Limb (tissue), 2 donors: ENCODE results near the gene FRA10AC1.

ENCODE experiments used
- DNase-seq, 2 donors: peaks; one replicate each; pipeline ENCODE4 v3.0.0-alpha.2; 2016; ENCODE audit errors: extremely low spot score in 2 of 2

The FRA10AC1 gene, protein sequence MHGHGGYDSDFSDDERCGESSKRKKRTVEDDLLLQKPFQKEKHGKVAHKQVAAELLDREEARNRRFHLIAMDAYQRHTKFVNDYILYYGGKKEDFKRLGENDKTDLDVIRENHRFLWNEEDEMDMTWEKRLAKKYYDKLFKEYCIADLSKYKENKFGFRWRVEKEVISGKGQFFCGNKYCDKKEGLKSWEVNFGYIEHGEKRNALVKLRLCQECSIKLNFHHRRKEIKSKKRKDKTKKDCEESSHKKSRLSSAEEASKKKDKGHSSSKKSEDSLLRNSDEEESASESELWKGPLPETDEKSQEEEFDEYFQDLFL

DNA sequence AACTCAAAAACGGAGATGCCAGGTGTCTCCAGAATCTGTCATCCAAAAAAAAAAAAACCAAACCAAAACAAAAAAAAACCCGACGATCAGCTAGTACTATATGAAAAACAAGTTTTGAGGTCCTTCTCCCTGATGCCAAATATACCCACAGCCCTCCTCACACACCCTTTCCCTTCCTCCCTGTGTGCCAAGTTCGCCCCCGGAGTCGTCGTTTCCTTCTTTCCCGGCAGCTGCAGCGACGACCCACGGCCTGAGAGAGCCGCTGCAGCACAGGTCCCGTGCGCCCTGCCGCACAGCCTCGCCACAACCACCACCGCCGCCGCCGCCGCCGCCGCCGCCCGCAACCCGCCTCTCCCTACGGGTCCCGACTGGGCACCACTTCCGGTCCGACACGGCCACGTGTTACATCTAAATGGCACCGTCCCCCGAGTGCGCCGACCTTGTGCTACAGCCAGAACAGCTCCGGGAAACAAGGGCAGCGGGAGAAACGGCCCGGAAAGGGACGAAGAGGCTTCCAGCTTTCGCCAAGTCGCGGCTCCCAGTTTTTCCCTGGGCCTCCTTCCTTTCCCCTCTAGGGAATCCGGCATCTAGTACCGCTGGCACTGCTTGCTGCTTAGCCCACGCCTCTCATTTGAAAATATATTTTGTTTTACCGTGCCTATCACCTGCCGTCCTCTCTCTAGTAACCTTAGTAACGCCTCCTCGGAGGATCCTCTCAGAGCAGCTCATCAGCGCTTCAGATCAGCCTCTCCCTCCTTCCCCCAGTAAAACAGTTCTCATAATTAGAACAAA is at the start of gene FRA10AC1:
Gene FRA10AC1, minus strand, starts transcription at position 383 of the 792 bp plus-strand sequence. CDS start 2,486 bp downstream, outside the sequence.
- peak; percentile 88 to 97 for DNase-seq

DNA sequence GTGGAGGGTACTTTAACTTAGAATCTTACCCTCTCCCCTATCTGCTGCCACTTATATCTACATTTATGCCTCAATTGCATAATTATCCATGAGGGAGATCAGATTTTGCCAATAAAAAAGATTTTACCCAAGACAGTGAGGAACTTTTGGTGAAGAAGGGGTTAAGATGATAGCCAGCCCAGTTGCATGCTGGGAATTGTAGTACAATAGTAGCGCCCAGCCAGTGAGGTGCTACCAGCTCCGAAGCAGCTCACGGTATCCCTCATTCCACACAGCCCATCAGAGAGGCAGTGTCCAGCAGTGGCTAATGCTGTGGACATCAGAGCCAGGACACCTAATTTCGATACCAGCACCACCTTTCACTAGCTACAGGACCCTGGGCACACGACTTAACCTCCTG is 49.4 kb upstream of the FRA10AC1 start:
- DNase-seq: no peak

GRCh38 chr10:93751124-93751523 is 48.7 kb upstream of the FRA10AC1 start:
- no peak for DNase-seq

DNA sequence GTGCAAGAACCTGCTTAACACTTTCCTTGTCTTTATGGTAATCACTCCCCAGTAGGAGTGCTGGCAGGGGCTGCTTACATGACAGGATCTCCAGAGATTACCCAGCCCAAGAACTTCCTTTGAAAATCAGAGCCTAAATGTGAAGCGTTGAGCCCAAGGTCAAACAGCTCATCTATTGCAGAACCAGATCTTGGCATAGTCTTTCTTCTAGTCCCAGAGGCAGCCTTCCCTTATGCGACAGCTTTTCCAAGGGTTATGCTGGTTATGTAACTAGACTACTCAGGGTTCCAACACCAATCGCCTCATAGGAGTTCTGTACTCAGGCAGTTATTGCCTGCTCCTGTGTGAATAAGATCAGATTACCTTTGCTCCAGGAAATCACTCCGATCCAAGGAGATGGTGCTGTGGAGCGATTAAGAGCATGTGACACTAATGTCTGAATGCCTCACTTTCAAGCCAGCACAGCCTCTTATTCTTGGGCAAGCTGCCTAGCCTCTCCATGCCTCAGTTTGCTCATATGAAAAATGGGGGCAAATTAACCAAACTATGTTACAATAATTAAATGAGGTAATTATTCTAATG is 46.9 kb upstream of the FRA10AC1 start:
- DNase-seq: no peak

- peak in 1 of 2 donors; percentile 29 for DNase-seq
Observed at GRCh38 chr10:93746844-93747284, 44.5 kb upstream of the FRA10AC1 start.

DNA sequence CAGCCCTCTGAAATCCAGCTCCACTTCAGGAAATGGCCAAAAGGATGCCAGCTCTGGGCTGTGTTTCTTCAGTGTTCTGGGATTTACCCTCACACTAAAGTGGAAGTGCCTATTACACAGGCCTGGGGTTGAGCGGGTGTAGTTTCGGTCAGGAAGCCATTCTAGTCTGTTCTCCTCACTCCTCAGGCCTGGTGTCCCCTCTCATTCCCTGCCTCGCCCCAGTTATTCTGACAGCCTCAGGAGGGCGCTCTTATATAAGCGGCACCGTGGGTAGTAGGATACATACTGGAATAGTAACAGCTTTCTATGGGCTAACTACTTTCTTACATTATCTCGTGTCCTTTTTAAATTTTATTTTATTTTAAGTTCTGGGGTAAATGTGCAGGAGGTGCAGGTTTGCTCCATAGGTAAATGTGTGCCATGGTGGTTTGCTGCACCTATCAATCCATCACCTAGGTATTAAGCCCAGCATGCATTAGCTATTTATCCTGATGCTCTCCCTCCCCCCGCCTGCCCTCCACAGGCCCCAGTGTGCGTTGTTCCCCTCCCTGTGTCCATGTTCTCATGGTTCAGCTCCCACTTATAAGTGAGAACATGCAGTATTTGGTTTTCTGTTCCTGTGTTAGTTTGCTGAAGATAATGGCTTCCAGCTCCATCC is 43.1 kb upstream of the FRA10AC1 start:
- no peak for DNase-seq

GRCh38 chr10:93742633-93743349 is 40.4 kb upstream of the FRA10AC1 start:
- no peak for DNase-seq

DNA sequence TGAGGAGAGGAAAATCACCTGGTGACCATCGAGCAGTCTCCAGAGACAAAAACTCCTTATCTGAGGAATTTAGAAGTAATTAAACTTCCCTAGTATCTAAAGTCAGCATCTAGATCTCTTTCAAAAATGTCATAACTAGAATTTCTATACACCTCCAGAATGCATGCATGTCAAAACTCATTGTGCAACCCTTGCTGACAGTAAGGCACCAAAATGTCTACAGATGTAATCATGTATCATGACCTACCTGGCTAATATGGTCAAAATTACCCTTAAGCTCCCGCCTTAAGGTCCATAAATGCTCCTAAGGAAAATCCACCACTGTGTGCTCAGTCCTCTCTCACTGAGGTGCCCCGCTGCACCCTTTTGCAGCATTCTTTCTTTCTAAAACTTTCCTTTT is 39.0 kb upstream of the FRA10AC1 start:
- DNase-seq: no peak

- no peak for DNase-seq
Observed at GRCh38 chr10:93726024-93726423, 23.6 kb upstream of the FRA10AC1 start.

GRCh38 chr10:93723153-93723552 is 20.8 kb upstream of the FRA10AC1 start:
- no peak for DNase-seq

DNA sequence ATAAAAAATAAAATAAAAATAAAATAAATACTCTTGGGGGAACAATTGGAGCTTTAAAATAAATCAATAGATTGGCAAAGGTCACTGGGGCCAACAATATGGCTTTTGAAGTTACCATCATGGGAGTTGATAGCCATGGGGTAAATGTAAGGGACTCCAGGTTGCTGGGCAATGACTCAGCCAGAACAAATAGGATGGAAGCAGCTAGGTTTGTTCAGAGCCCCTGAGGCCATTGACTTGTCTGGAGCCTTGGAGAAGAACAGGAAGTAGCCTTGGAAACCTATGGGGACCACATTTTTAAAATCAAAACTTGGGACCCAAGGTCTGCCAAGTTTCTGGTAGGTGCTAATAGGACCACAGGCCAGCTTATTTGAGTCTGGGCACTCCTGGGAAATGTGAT is 20.2 kb upstream of the FRA10AC1 start:
- DNase-seq: no peak

DNA sequence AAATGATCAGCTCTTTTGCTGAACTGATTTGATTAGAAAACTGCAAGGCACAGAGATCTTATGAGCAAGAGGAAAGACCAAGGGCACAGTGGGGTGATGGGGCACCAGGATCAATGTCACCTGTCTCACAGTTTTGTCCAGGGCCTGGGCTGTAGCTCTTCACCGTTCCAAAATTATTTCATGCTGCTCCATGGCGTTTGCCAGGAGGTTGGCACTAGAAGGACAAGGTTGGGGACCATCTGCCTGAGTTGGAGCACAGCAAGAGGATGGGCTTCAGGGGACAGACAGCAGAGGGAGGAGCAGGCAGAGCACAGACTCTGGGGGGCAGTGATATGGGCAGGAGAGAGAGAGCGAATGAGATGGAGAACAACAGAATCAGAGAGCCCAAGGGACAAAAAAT is 17.5 kb upstream of the FRA10AC1 start:
- no peak for DNase-seq

DNA sequence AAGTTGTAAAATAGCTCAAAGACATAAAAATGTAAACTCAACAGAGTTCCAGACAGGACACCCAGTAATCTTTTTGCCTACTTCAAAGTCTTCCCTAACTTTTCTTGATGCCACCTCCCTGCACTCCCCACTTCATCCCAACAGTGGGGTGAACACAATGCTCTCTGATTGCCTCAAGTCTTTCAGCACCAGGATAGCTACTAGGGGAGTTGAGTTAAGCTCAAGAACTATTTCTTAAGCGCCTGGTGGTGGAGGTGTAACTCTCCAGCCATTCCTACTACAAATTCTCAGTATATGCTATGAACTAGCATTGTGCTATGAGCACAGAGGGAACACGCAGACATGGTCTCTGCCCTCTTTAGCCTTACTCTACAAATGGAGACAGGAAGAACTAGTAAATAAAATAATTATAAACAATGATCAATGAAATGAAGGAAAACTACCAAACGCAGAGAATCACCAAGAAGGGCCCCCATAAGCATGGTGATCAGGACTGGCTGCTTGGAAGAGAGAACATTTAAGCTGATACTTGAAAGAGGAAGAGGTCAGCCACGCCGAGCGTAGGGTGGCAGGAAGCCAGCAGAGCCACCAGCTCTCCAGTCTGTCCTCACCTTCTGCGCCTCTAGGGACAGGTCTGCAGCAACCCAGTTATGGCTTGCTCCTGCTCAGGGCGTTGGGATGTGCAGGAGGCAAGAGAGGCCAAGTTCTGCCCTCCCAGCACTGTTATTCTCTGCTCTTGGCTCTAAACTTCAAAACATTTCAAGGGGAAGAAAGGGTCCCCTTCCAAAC is 16.7 kb upstream of the FRA10AC1 start:
- no peak for DNase-seq

DNA sequence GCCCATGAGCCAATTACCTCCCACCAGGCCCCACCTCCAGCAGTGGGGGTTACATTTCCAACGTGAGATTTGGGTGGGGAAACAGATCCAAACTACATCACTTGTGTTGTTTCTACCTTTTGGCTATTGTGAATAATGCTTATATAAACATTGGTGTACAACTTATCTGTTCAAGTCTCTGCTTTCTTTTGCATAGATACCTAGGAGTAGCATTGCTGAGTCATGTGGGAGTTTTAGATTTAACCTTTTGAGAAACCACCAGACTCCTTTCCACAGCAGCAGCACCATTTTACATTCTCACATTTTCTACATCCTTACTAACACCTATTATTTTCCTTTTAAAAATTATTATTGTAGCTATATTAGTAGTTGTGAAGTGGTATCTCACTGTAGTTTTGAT is 14.4 kb upstream of the FRA10AC1 start:
- no peak for DNase-seq

- DNase-seq: no peak
Observed at GRCh38 chr10:93715345-93715744, 13.0 kb upstream of the FRA10AC1 start.

GRCh38 chr10:93712593-93712992 is 10.2 kb upstream of the FRA10AC1 start:
- no peak for DNase-seq

DNA sequence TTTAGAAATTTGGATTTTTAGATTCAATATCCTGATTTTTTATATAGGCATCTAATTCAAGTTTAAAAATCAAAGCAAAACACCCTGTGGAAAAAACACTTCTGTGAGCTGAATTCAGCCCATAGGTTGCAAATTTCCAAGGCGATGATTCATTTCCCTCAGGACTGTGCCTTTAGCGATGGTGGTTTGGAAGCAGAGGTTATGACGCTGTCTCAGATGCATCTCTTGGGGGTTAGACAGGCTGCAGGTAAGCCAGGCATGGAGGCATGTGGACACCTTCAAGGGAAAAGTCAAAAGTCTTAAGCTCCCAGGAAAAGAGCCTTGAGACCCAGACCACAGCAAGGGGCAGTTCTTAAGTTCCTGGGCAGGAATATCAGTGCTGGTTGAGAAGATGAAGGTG is 9.5 kb upstream of the FRA10AC1 start:
- DNase-seq: no peak

DNA sequence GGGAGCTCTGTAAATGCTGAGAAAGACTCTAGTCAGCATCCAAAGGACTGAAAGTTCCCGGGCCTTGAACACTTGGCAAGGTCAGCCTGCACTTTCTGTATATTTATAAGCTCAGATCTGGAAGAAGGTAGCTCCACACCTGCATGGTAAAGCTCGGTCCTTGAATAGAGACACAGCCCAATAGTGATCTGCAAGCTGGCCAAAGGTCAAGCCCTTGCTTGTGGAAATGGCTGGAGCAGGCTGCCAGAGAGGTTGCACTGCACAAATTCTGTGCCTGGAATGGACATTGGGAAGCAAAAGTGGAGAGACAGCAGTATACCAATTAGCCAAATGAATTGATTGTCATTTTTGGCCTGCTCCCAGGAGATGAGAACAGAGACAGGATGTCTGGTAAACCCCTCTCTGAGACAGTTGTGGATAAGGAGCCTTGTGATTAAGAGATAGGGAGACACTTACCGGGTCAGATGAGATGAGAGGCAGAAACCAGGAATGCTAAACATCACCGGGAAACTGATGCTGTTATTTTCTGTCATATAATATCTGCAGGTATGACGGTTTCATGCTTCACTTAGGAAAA is 8.0 kb upstream of the FRA10AC1 start:
- DNase-seq: no peak

DNA sequence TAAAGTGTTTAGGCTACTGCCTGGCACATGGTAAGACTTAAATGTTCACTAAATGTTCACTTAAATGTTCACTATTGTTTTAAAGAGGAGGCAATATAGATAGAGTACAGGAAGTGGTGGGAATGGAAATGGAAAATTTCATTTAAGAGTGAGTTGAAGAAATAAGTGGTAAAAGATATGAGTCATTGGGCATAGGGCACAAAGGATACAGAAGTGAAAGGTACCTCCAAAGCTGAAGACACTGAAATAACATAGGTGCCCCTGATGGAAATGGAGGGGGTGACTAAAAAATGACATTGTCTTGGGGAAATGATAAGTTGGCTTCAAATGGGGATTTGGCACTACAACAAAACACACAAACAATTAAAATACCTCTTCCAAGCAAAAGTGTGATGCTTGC is 5.2 kb upstream of the FRA10AC1 start:
- DNase-seq: no peak

DNA sequence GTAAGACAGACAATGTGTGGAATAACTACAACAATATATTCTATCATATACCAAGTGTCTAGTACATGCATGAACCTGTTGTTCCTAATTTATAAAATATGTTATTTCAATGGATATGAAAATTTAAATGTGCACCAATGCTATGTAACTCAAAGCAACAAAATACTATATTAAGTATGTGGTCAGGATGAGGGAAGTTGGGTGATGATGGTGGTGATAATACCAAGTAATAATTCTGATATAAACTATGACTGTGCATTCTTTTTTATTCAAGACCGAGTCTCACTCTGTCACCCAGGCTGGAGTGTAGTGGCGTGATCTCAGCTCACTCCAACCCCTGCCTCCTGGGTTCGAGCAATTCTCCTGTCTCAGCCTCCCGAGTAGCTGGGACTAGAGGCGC is 2.1 kb upstream of the FRA10AC1 start:
- no peak for DNase-seq
